Hepatic stellate cell (primary cell): ENCODE data around the gene CHST12.
A peak's percentile ranks its signal among the peaks of the same experiment; 100 is the strongest.

Source experiments
- DNase-seq: peaks from one replicate; pipeline ENCODE4 v3.0.0; 2011; ENCODE audit warnings: low spot score

Gene CHST12

DNA sequence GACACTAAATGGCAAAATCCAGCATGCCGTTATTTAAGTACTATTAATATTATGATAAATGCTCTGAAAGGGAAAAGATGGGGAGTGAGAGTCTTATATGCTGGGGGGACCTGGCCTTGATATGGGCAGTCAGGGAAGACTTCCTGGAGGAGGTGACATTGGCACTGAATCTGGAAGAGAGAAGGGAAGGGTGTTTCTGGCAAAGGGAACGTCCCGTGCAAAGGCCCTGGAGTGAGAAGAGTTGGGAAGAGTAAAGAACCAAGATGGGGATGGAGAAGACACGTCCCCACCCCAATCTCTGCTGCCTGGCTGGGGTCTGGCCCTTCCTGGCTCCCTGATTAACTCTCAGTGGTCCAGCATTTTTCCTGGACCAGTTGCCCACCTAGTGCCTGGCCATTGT is 77.8 kb downstream of the CHST12 start:
- DNase-seq, result no peak

DNA sequence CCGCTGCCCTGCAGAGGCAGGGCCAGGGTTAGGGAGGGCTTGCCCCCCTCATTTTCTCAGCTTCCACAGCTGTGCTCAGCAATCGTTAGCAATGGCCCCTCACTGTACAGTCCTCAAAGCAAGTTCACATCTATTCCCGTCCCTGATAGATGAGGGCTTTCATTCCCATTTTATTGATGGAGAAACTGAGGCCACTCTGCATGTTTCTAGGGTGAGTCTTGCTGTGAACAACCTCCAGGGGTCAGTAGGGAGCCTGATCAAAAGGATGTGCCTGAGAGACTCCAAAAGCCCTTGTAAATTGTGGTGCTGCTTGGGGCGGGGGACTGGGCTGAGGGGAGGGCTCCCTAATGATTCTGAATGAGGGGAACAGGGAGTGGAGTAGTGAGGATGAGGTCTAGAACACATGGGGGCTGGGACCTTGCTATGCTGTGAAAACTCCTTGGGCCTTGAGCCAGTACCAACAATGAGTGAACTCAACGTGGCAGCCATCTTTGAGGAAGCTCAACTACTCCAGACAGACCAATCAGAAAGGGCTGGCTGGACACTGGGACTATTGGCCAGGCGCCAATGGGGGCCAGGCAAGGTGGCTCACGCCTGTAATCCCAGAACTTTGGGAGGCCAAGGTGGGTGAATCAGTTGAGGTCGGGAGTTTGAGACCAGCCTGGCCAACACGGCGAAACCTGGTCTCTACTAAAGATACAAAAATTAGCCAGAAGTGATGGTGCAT is 79.5 kb downstream of the CHST12 start:
- no peak for DNase-seq

DNA sequence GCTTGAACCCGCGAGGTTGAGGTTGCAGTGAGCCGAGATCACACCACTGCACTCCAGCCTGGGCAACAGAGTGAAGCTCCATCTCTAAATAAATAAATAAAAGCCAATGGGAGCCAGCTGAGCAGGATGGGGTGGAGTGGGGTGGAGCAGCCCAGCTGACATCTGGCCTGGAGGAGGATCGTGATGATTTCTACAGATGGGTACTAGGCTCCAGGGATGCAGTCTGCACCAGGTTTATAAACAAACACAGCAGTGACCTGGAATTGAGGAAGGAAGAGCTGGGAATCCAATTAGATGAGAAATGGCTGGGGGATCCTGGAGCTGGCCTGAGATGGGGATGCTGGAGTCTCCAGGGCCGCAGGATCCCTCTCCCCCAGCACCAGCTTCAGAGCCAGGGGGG is 80.1 kb downstream of the CHST12 start:
- DNase-seq, result no peak

DNA sequence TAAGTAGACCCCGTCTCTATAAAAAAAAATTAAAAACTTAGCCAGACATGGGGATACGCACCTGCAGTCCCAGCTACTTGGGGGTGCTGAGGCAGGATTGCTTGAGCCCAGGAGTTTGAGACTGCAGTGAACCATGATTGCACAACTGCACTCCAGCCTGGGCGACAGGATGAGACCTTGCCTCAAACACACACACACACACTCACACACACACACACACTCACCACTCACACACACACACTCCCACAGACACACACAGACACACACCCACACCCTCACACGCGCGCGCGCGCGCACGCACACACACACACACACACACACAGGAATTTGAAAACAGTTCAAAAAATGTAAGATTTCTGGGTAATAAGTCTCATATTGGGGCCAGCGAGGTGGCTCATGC is 81.5 kb downstream of the CHST12 start:
- DNase-seq, result no peak

DNA sequence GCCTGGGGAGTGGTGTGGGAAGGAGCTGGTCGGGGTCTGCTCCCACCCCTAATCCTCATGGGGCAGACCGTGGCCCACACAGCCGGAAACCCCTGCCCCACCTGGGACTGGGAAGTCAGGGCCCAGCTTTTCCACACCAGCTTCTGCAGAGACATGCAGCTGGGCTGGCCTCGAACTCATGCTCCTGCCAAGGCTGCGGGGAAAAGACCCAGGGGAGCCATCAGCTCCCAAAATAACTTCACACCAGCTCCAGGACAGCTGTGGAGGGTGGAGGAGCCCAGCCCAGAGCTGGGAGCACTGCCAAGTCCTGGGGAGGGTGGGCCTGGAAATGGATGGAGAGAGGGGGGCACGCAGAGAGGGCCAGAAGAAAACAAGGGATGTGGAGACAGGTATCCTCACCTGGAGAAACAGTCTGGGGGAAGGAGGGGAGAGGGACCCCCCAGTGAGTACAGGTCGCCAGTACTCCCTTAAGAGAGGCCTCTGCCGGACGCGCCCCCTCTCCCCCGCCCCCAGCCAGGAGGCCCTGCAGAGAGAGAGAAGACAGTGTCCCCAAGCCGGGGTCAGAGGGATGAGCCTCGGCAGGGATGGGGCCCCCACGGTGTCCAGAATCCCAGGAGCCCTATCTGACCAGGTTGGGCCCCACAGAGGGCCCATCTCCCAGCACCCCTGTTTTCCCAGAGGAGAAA is 84.3 kb downstream of the CHST12 start:
- peak; percentile 56 for DNase-seq

DNA sequence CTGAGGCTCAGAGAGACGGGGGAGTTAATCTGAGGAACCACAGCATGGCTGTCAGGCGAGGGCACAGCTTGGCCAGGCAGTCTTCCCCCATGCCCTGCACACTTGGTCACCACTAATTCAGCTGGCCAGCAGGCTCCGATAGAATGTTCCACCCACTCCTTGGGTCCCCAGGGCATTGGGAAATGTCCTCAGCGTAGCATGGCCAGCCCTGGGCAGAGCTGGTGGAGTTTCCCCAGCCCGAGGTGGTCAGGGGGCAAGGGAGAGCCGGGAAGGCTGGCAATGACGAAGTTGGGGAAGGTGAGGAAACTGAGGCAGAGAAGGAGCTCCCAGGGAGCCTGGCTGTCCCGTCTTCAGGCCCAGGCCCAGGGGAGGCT is 84.8 kb downstream of the CHST12 start:
- peak; percentile 87 for DNase-seq

DNA sequence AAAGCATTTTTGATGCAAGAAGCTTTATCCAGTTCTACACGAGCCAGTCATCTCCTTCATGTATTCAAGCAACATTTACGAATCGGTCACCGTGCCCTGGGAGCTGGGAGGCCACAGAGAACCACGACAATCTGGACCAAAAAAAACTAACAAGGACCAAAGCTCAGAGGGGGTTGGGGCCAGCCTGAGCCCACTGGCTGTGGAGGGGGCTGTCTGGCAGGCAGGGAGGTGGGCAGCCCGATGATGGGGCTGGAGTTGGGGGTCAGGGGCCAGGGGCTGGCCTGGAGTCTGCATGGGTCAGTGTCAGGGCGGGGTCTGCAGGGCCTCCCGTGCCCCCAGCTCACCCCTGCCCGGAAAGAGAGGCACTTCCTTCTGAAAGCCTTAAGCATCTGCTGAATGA is 85.3 kb downstream of the CHST12 start:
- DNase-seq, result no peak

DNA sequence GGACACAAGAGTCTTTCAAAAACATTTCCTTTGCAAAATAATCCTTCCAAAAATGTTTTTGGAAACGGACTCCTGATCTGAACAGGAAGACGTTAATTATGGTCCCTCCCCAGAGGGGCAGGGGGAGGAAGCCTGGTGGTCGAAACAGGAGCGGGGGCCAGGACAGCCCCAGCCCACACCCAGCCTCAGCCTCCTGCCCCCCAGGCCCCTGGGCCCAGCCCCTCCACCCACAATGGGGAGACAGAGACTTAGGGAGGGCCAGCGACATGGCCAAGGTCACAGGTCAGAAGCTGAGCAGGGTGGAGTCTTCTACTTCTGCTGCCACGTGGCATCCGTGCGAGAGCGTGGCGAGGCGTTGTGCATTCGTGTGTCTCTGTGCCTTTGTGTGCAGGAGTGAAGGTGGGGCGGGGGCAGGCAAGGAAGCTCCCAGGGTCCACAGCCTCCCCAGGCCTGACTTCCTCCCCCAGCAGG is 86.8 kb downstream of the CHST12 start:
- no peak for DNase-seq

DNA sequence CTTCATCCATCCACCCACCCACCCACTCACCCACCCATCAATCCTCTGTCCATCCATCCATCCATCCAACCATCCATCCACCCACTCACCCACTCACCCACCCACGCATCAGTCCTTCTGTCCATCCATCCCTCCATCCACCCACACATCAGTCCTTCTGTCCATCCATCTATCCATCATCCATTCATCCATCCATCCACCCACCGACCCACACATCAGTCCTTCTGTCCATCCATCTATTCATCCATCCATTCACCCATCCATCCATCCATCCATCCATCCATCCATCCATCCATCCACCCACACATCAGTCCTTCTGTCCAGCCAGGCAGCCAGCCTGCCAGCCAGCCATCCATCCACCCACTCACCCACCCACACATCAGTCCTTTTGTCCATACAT is 88.6 kb downstream of the CHST12 start:
- DNase-seq, result no peak

DNA sequence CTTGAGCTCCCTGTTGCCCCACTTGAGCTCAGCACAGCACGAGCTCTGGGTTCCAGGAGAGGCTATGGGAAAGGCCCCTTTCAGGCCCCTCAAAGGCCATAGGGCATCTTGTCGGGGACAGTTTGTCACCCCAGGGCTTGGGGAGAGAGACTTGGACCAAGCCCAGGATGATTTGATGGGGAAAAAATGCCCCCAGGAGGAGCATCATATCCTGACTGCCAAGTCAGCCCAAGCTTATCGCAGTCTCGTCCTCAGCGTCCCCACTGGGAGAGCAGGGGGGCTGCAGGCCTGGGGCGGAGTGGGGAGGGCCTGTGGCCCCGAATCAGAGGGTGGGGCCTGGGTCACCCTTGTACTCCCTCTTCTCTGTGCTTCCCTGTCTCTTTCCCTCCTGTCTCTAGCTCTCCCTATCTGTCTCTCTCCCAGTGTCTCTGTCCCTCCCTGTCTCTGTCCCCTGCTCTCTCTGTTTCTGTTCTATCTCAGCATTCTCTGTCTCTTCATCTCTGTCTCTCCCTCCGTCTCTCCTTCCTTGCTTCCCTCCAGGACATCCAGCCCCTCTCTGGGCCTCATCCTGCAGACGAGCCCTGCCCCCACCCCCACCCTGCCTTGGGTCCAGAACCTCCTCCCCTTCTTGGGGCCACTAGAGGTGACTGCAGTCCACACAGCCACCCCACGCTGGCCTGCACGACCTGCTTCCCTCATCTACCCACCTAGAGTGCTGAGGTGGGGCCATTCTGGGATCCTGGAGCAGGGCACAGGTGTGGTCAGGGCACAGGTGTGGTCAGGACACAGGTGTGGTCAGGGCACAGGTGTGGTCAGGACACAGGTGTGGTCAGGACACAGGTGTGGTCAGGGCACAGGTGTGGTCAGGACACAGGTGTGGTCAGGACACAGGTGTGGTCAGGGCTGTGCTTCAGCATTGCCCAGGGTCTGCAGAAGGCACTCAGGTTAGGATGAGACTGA is 90.1 kb downstream of the CHST12 start:
- DNase-seq, result no peak

DNA sequence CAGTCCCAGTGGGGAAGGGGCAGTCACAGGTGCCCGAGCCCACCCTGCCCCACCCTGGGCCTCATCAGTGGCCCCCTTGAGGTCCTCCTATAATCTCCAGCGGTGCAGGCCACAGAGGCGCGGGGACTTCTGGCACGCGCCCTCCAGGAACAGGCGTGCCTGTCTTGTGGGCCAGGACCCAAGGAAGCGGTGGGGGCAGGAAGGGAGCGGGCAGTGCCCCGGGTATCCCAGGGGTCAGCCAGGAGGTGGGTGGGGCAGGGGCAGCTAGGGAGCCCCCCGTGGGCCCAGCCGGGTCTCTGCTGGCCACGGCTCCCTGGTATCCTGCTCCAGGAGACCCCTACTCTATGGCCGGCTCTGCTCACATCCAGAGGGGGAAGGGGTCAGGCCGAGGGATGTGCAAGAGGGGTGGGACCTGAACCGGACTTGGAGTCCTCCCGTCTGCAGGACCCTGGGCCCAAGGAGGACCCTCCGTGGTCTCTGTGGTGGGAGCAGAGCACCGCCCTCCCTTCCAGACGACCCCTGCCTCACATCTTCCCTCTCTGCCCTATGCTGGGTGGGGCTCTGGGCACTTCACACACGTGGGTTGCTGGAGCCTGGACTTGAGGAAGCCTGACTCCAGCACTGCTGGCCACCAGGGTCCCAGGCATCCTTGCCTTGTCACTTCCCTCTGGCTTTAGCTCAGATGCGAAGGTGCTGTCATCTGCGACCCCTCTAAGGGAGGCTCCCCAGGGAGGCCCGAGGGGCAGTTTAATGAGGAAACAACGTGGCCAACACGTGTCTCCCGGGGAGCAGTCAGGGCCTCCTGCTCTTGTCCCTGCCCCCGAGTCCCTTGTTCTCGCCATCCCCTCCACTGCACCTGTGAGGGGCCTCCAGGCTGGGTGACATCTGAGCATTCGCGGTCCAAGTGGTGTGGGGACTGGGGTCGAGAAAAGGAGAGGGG is 91.0 kb downstream of the CHST12 start:
- DNase-seq, result no peak

DNA sequence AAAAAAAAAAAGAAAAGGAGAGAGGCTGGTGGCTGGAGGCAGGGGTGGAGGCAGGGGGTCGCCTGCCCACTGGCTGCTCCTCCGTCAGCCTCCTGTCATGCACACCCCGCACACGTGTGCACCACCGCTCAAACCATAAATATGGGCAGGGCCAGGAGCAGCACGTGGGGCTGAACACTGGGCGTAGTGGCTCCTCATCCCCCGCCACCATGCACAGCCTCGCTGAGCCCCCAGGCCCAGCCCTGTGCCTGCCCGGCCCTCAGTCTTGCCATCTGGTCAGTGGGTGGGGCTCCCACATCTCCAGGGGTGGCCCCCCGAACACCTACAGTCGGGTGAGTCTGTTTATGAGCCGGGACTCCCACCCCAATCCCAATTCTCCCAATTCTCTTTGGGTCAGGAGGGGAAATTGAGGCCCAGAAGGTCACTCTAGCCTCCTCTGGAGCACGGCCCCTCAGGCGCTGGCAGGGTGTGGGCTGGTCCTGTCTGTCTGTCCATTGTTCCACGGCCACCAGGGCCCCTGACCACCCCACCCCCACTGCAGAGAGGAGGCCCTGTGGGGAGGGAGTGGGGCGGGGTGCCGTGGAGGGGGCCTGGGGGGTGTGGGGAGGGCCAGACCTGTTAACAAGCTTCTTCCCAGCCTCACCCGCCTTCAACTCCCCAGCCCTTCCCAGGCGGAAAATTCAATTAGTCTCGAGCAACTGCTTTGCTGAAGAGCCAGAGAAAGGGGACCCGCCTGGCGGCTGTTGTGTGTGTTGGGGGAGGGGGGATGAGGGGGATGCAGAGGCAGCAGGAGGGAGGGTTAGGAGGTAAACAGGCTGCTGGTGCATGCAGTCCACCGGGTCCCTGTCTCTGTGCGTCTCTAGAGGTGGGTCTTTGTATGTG is 92.2 kb downstream of the CHST12 start:
- DNase-seq, result no peak

DNA sequence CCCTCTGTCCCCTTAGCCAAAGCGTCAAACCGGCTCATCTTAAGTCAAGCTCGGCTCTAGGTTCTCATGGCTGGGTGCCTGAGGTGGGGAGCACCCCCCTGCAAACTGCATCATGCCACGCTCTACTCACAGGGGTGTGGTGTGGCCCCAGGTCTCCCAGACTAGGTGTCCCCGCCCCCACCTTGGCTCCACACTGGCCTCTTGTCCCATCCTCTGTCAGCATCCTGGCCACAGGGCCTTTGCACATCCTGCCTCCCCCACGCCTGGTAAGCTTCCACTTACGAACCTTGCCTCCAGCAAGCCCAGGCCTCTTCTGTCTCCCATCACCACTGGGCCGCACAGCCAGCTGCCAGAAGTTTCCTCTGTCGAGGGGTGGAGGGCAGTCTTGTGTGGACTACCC is 93.0 kb downstream of the CHST12 start:
- DNase-seq, result no peak

DNA sequence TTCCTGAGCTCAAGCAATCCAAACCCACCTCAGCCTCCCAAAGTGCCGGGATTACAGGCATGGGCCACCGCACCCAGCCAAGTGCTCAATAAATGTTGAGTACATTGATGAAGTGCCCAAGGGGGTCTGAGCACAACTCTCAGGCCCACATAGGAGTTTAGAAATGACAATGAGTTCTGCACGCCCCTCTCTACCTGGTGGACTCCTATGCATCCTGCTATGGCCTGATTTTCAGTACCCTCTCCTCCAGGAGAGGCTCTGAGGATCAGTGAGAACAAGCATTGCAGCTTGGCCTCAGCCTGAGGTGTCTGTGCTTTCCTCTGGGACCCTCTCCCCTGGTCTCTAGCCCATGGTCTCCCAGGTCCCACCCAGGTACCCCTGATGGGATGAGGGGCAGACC is 93.7 kb downstream of the CHST12 start:
- DNase-seq, result no peak

DNA sequence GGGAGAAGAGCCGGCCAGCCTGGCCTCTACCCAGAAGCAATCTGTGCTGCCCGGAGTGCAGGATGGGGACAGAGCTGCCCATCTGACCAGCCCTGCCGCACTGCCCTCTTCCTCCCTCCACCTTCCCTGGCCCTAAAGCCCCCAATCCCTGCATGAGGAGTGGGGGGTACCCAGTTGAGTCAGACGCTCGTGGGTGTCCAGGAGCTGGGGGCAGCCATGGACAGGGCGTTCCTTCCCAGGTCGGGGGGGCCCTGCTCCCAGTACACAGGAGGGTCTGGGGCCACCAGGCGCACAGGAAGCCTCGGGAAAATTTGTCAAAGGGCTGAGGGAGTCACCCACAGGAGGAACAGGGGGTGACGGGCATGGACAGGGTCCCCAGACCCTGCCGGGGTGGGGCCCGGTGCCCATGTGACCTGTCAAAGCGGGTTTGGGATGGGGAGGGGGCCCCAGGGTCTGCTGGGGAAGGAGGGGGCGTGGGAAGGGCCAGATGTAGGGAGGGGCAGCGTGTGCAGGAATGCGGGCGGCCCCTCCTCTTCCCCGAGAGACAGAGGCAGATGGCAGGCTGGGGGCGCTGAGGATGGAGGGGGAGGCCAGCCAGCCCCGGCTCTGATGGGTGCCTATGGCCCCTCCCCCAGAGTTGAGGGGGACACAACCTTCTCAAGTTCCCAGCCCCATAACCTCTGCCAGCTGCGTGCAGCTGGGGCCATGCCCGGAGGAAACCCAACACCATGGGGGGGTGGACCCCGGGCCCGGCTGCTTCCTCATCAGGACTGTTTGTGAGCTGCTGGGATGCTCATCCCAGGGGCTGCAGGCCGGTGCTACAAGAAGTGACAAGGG is 94.3 kb downstream of the CHST12 start:
- DNase-seq, result no peak
